ENCODE results near the gene CFAP299.

CFAP299 gene

DNA sequence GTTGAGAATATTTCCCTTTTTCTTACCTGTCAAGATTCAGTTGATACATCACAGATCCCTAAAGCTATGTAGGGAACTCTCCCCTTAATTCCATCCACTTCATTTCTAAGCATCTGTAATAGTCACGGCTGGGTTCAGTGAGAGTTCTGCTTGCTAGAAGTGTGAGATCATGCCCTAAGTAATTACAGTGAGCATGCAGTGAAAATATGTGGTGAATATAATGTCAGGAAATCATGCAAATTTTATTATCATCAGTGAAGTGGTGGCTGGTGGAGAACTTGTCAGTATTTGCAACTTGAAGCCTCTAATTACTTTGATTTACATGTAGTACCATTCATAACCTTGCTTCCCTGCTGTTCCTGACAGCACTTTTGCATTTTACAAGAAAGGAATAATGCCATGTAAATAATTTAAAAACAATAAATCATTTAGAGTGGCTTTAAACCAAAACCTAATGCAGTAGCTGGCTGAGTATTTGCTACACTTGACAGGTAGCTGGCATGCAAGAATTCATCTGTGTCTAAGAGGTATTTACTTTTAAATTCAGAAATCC lies 28.3 kb upstream of the CFAP299 start:
- H3K36me3 ChIP-seq (ENCODE audit: insufficient read depth, low read length), result no peaks in the 10 kb centered on the region
- no peaks in the 10 kb centered on the region for H3K9me2 ChIP-seq (replicated peaks; ENCODE audit: low read depth, low read length)
- no peak overlapping the region for H2AFZ ChIP-seq (ENCODE audit: low read length)
- H3K9me3 ChIP-seq (ENCODE audit: insufficient read depth, low read depth, low read length), result no peaks in the 10 kb centered on the region
- H4K20me1 ChIP-seq (ENCODE audit: insufficient read depth, low read length, poor library complexity, severe bottlenecking), result no peaks in the 10 kb centered on the region
- H3K4me1 ChIP-seq (ENCODE audit: insufficient read depth, low read length, poor library complexity, severe bottlenecking), result no peaks in the 10 kb centered on the region
- no peak overlapping the region for H3K9ac ChIP-seq (ENCODE audit: low read depth, low read length, poor library complexity, severe bottlenecking)
- no peaks in the 10 kb centered on the region for H3K27me3 ChIP-seq (ENCODE audit: insufficient read depth, low read length, poor library complexity, severe bottlenecking)
- H3F3A ChIP-seq (ENCODE audit: low read depth), result no peaks in the 10 kb centered on the region
- no peaks in the 10 kb centered on the region for H3K79me2 ChIP-seq (ENCODE audit: insufficient read depth, low read length)
- no peak overlapping the region for H3K4me2 ChIP-seq (ENCODE audit: low read depth, low read length, poor library complexity, severe bottlenecking)
- TF ChIP-seq EZH2phosphoT487 (IDR thresholded peaks at IDR 0.05; ENCODE audit: borderline replicate concordance), result no peak
- TF ChIP-seq, protein P1, sequence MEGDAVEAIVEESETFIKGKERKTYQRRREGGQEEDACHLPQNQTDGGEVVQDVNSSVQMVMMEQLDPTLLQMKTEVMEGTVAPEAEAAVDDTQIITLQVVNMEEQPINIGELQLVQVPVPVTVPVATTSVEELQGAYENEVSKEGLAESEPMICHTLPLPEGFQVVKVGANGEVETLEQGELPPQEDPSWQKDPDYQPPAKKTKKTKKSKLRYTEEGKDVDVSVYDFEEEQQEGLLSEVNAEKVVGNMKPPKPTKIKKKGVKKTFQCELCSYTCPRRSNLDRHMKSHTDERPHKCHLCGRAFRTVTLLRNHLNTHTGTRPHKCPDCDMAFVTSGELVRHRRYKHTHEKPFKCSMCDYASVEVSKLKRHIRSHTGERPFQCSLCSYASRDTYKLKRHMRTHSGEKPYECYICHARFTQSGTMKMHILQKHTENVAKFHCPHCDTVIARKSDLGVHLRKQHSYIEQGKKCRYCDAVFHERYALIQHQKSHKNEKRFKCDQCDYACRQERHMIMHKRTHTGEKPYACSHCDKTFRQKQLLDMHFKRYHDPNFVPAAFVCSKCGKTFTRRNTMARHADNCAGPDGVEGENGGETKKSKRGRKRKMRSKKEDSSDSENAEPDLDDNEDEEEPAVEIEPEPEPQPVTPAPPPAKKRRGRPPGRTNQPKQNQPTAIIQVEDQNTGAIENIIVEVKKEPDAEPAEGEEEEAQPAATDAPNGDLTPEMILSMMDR (conservative IDR thresholded peaks at IDR 0.05; ENCODE audit: low read length), result no peak
- H3K4me3 ChIP-seq (ENCODE audit: low read length, poor library complexity, severe bottlenecking), result no peak overlapping the region

DNA sequence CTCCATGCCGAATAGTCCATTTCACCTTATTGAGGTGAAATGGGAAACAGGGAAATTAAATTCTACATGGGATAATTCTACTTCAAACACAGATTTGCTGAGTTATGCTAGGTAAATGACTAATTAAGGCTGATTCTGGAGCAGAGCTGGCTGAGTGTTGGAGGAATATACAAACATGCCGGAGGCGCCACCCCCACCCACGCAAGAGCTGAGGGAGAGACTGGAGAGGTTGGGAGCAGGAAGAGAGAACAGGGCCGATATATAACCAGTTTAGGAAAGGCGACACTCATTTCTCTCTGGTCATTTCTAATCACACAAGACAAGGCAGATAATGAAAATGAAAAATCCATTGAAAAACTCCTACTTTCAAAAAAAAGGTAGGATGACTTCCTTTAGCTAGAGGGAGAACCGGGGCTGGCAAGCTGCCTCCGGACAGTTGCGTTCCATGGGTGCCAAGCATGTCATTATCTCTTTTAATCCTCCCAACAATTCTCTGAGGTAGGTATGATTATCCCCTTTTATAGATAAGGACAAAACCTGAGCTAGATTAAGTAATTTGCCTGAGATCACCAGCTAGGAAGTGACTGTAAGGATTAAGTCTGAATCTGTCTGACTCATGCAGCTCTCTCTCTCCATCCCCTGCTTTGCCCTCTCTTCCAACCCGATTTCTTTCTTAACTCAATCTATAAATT lies 27.6 kb upstream of the CFAP299 start:
- no peak overlapping the region for H3K4me2 ChIP-seq (ENCODE audit: low read depth, low read length, poor library complexity, severe bottlenecking)
- no peak for TF ChIP-seq EZH2phosphoT487 (IDR thresholded peaks at IDR 0.05; ENCODE audit: borderline replicate concordance)
- TF ChIP-seq, protein P1 (conservative IDR thresholded peaks at IDR 0.05; ENCODE audit: low read length), result no peak

DNA sequence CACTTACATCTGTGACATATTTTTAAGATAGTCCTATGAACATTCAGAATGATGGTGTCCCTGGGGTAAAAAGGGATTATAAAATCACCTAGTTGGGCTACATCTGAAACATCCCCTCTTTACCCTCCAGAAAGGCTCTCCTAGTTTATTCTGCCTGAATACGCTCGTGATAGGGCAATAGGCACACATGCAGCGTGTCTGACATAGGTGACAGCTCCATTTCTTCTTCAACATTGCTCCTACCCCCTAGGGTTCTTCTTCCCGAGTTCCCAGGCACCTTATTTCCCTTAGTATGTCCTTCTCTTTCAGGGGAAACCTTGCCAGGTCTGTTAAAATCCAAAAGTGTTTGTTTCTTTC lies 27.1 kb upstream of the CFAP299 start:
- no peak overlapping the region for H3K4me2 ChIP-seq (ENCODE audit: low read depth, low read length, poor library complexity, severe bottlenecking)

More for the DNA sequence above, 27.6 kb upstream of the CFAP299 start:
- Histone ChIP-seq H3K4me1 (ENCODE audit: insufficient read depth, low read length, poor library complexity, severe bottlenecking) (no peaks in the 10 kb centered on the region), H3K27me3 (ENCODE audit: insufficient read depth, low read length, poor library complexity, severe bottlenecking) (no peaks in the 10 kb centered on the region), H3K79me2 (ENCODE audit: insufficient read depth, low read length) (no peaks in the 10 kb centered on the region), H3K9me3 (ENCODE audit: insufficient read depth, low read depth, low read length) (no peaks in the 10 kb centered on the region), H4K20me1 (ENCODE audit: insufficient read depth, low read length, poor library complexity, severe bottlenecking) (no peaks in the 10 kb centered on the region), H2AFZ (ENCODE audit: low read length) (no peak overlapping the region), H3K36me3 (ENCODE audit: insufficient read depth, low read length) (no peaks in the 10 kb centered on the region), H3K9me2 (replicated peaks; ENCODE audit: low read depth, low read length) (no peaks in the 10 kb centered on the region), H3K4me3 (ENCODE audit: low read length, poor library complexity, severe bottlenecking) (no peak overlapping the region), H3K9ac (ENCODE audit: low read depth, low read length, poor library complexity, severe bottlenecking) (no peak overlapping the region), H3F3A (ENCODE audit: low read depth) (no peaks in the 10 kb centered on the region)

More for the DNA sequence above, 27.1 kb upstream of the CFAP299 start:
- Histone ChIP-seq H3K4me1 (ENCODE audit: insufficient read depth, low read length, poor library complexity, severe bottlenecking) (no peaks in the 10 kb centered on the region), H3K9ac (ENCODE audit: low read depth, low read length, poor library complexity, severe bottlenecking) (no peak overlapping the region), H3K4me3 (ENCODE audit: low read length, poor library complexity, severe bottlenecking) (no peak overlapping the region), H2AFZ (ENCODE audit: low read length) (no peak overlapping the region), H3K27me3 (ENCODE audit: insufficient read depth, low read length, poor library complexity, severe bottlenecking) (no peaks in the 10 kb centered on the region), H4K20me1 (ENCODE audit: insufficient read depth, low read length, poor library complexity, severe bottlenecking) (no peaks in the 10 kb centered on the region), H3K9me3 (ENCODE audit: insufficient read depth, low read depth, low read length) (no peaks in the 10 kb centered on the region), H3F3A (ENCODE audit: low read depth) (no peaks in the 10 kb centered on the region), H3K36me3 (ENCODE audit: insufficient read depth, low read length) (no peaks in the 10 kb centered on the region), H3K79me2 (ENCODE audit: insufficient read depth, low read length) (no peaks in the 10 kb centered on the region), H3K9me2 (replicated peaks; ENCODE audit: low read depth, low read length) (no peaks in the 10 kb centered on the region)
- TF ChIP-seq, protein P1 (conservative IDR thresholded peaks at IDR 0.05; ENCODE audit: low read length), result no peak
- no peak for TF ChIP-seq EZH2phosphoT487 (IDR thresholded peaks at IDR 0.05; ENCODE audit: borderline replicate concordance)

Data from Loucy (cell line).